ENCODE measurements around the gene PRSS50.
A peak's percentile ranks its signal among the peaks of the same experiment; 100 is the strongest.

DNA sequence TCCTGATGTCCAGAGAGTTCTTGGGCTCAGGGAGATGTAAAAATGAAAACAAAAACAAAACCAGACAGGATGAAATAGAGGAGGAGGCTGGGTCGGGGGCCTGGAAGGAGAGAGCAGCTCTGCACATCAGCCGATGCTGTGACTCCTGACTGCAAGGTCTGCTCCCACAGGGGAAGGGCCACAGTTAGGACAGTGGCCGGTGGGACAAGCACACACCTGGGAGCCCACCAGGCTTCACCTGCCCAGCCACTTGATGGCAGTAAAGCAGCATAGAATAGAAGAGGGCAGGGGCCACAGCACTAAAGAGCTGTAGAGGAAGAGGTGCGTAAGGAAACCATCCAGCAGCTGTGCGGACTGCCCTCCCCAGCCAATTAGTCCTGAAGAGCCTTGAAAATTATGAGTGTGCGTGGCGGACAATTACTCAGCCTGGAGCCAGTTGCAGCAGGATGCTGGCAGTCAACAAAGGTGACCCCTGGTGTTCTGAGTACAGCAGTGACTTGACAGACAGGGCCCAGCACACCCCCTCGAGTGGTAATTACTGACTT, 54.0 kb downstream of the PRSS50 start:
- TF ChIP-seq, protein P1, sequence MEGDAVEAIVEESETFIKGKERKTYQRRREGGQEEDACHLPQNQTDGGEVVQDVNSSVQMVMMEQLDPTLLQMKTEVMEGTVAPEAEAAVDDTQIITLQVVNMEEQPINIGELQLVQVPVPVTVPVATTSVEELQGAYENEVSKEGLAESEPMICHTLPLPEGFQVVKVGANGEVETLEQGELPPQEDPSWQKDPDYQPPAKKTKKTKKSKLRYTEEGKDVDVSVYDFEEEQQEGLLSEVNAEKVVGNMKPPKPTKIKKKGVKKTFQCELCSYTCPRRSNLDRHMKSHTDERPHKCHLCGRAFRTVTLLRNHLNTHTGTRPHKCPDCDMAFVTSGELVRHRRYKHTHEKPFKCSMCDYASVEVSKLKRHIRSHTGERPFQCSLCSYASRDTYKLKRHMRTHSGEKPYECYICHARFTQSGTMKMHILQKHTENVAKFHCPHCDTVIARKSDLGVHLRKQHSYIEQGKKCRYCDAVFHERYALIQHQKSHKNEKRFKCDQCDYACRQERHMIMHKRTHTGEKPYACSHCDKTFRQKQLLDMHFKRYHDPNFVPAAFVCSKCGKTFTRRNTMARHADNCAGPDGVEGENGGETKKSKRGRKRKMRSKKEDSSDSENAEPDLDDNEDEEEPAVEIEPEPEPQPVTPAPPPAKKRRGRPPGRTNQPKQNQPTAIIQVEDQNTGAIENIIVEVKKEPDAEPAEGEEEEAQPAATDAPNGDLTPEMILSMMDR (IDR thresholded peaks at IDR 0.05): peak in 1 of 6 experiments; percentile 12
- TF ChIP-seq POLR2AphosphoS5 (IDR thresholded peaks at IDR 0.05): no peak
